HG03432 (cell line): Measurements from ENCODE around the gene CLIC6.
"Not testable (repeated sequence)": the region's sequence is repeated elsewhere in the genome, so short reads cannot be mapped to it uniquely, and the experiment has no call there.

Experiments
- ATAC-seq: cut with Tn5 transposase; IDR thresholded peaks from one replicate; pipeline ENCODE4 v1.9.1; 2021; ENCODE audit warnings: mild to moderate bottlenecking, moderate library complexity; ENCODE audit not compliant: unreplicated experiment

The CLIC6 gene

GRCh38 chr21:34691390-34692032 lies 22.7 kb downstream of the CLIC6 start:
- ATAC-seq: no peak

GRCh38 chr21:34692458-34693020 lies 23.7 kb downstream of the CLIC6 start:
- ATAC-seq: no peak

- no peak for ATAC-seq
These were observed 24.5 kb downstream of the CLIC6 start for GRCh38 chr21:34693192-34693810.

GRCh38 chr21:34695434-34695833 lies 26.6 kb downstream of the CLIC6 start:
- peak; percentile 90 for ATAC-seq

- no peak for ATAC-seq
These were observed 27.3 kb downstream of the CLIC6 start for GRCh38 chr21:34696121-34696520.

GRCh38 chr21:34697826-34698225 lies 29.0 kb downstream of the CLIC6 start:
- ATAC-seq: no peak

- ATAC-seq: no peak
These were observed 29.6 kb downstream of the CLIC6 start for GRCh38 chr21:34698270-34699015.

GRCh38 chr21:34700605-34701004 lies 31.8 kb downstream of the CLIC6 start:
- ATAC-seq: no peak

GRCh38 chr21:34701726-34702125 lies 32.9 kb downstream of the CLIC6 start:
- no peak for ATAC-seq

- ATAC-seq: no peak
These were observed 33.8 kb downstream of the CLIC6 start for GRCh38 chr21:34702341-34703170.

GRCh38 chr21:34703571-34703970 lies 34.8 kb downstream of the CLIC6 start:
- ATAC-seq: no peak

GRCh38 chr21:34704119-34704518 lies 35.3 kb downstream of the CLIC6 start:
- ATAC-seq: no peak

GRCh38 chr21:34705011-34705410 lies 36.2 kb downstream of the CLIC6 start:
- ATAC-seq: no peak

GRCh38 chr21:34706337-34706736 lies 37.5 kb downstream of the CLIC6 start:
- ATAC-seq: no peak

GRCh38 chr21:34707876-34708325 lies 39.1 kb downstream of the CLIC6 start:
- peak; percentile 93 for ATAC-seq

GRCh38 chr21:34713621-34714020 lies 44.8 kb downstream of the CLIC6 start:
- no peak for ATAC-seq

- peak; percentile 84 for ATAC-seq
These were observed 46.7 kb downstream of the CLIC6 start for GRCh38 chr21:34715518-34715917.

GRCh38 chr21:34715985-34716596 lies 47.3 kb downstream of the CLIC6 start:
- ATAC-seq: no peak

GRCh38 chr21:34718529-34718928 lies 49.7 kb downstream of the CLIC6 start:
- not testable (repeated sequence) for ATAC-seq

GRCh38 chr21:34722684-34723300 lies 54.0 kb downstream of the CLIC6 start:
- no peak for ATAC-seq
